Stimulated activated CD8-positive, alpha-beta memory T cell treated with anti-CD3 and anti-CD28 coated beads, Interleukin-15, amount 100 ng/mL, for 1 hour (primary cell): ENCODE results near the gene KCNAB2.
"Not testable (repeated sequence)": the region's sequence is repeated elsewhere in the genome, so short reads cannot be mapped to it uniquely, and the experiment has no call there.

Experiments
- DNase-seq: peaks from one replicate; pipeline ENCODE4 v3.0.0-alpha.2; 2020; ENCODE audit warnings: low read depth

KCNAB2 gene

GRCh38 chr1:6057170-6057845 lies 11.6 kb downstream of the KCNAB2 start:
- DNase-seq = no peak

- no peak for DNase-seq
Measured at GRCh38 chr1:6059866-6060265, 14.2 kb downstream of the KCNAB2 start.

GRCh38 chr1:6062670-6063069 lies 17.0 kb downstream of the KCNAB2 start:
- DNase-seq = no peak

- not testable (repeated sequence) for DNase-seq
Measured at GRCh38 chr1:6063532-6064053, 17.9 kb downstream of the KCNAB2 start.

GRCh38 chr1:6065093-6065858 lies 19.6 kb downstream of the KCNAB2 start:
- no peak for DNase-seq

- DNase-seq = no peak
Measured at GRCh38 chr1:6066680-6067079, 21.0 kb downstream of the KCNAB2 start.

- no peak for DNase-seq
Measured at GRCh38 chr1:6068073-6068472, 22.4 kb downstream of the KCNAB2 start.

GRCh38 chr1:6068932-6069331 lies 23.2 kb downstream of the KCNAB2 start:
- no peak for DNase-seq

GRCh38 chr1:6069573-6069972 lies 23.9 kb downstream of the KCNAB2 start:
- DNase-seq = no peak

GRCh38 chr1:6070450-6070974 lies 24.8 kb downstream of the KCNAB2 start:
- DNase-seq = no peak

GRCh38 chr1:6071219-6071618 lies 25.5 kb downstream of the KCNAB2 start:
- no peak for DNase-seq

- DNase-seq = no peak
Measured at GRCh38 chr1:6072774-6073479, 27.2 kb downstream of the KCNAB2 start.

- DNase-seq = no peak
Measured at GRCh38 chr1:6073480-6074053, 27.9 kb downstream of the KCNAB2 start.

GRCh38 chr1:6074192-6074901 lies 28.7 kb downstream of the KCNAB2 start:
- DNase-seq = no peak

- DNase-seq = no peak
Measured at GRCh38 chr1:6075748-6076147, 30.1 kb downstream of the KCNAB2 start.

GRCh38 chr1:6077061-6077460 lies 31.4 kb downstream of the KCNAB2 start:
- DNase-seq = not testable (repeated sequence)

GRCh38 chr1:6077506-6077905 lies 31.8 kb downstream of the KCNAB2 start:
- no peak for DNase-seq

- DNase-seq = no peak
Measured at GRCh38 chr1:6077919-6078318, 32.2 kb downstream of the KCNAB2 start.

GRCh38 chr1:6080469-6080868 lies 34.8 kb downstream of the KCNAB2 start:
- no peak for DNase-seq

- DNase-seq = no peak
Measured at GRCh38 chr1:6081901-6082300, 36.2 kb downstream of the KCNAB2 start.

- no peak for DNase-seq
Measured at GRCh38 chr1:6082430-6082971, 36.8 kb downstream of the KCNAB2 start.
